Tongue (tissue), 2 donors: Measurements from ENCODE around the gene EREG. TPM values are rescaled to one million over a fixed set of nuclear protein-coding genes. Genes with fewer than 3 reads are reported as not detected.
A peak's percentile ranks its signal among the peaks of the same experiment; 100 is the strongest.
"Not testable (repeated sequence)": the region's sequence is repeated elsewhere in the genome, so short reads cannot be mapped to it uniquely, and the experiment has no call there.

Experiments used
- DNase-seq: peaks from one replicate; pipeline ENCODE4 v3.0.0-alpha.2; 2015
- total RNA-seq: library from RNA; depleted of rRNA; stranded (reverse); fragments of >200 nt; gene quantifications from one replicate; pipeline ENCODE4 v1.2.3, GENCODE V29; 2014

The EREG gene
- 0.72 TPM for total RNA-seq

GRCh38 chr4:74364652-74365491 is at the start of gene EREG:
TSS of gene EREG (plus strand) at chr4:74365145. CDS start at chr4:74365309, 164 bp downstream.
- peak; percentile 42 for DNase-seq

- DNase-seq = no peak
These were observed 49.6 kb upstream of the EREG start for GRCh38 chr4:74315376-74315775.

- DNase-seq = no peak
These were observed 48.5 kb upstream of the EREG start for GRCh38 chr4:74316397-74316796.

GRCh38 chr4:74317616-74318246 is 47.2 kb upstream of the EREG start:
- DNase-seq = no peak

- DNase-seq = no peak
These were observed 46.7 kb upstream of the EREG start for GRCh38 chr4:74318276-74318675.

- DNase-seq = no peak
These were observed 45.5 kb upstream of the EREG start for GRCh38 chr4:74319470-74319869.

- peak; percentile 57 for DNase-seq
These were observed 44.3 kb upstream of the EREG start for GRCh38 chr4:74320559-74321118.

- no peak for DNase-seq
These were observed 42.6 kb upstream of the EREG start for GRCh38 chr4:74322301-74322700.

- no peak for DNase-seq
These were observed 41.3 kb upstream of the EREG start for GRCh38 chr4:74323663-74324062.

- no peak for DNase-seq
These were observed 40.7 kb upstream of the EREG start for GRCh38 chr4:74324262-74324661.

GRCh38 chr4:74325886-74326285 is 39.1 kb upstream of the EREG start:
- DNase-seq = no peak

- DNase-seq = no peak
These were observed 37.2 kb upstream of the EREG start for GRCh38 chr4:74327762-74328161.

- no peak for DNase-seq
These were observed 36.4 kb upstream of the EREG start for GRCh38 chr4:74328501-74328900.

GRCh38 chr4:74329307-74329706 is 35.6 kb upstream of the EREG start:
- DNase-seq = no peak

GRCh38 chr4:74330295-74330750 is 34.6 kb upstream of the EREG start:
- DNase-seq = no peak

- DNase-seq = no peak
These were observed 33.7 kb upstream of the EREG start for GRCh38 chr4:74331252-74331651.

GRCh38 chr4:74331944-74332343 is 33.0 kb upstream of the EREG start:
- no peak for DNase-seq

GRCh38 chr4:74334636-74335035 is 30.3 kb upstream of the EREG start:
- no peak for DNase-seq

- DNase-seq = no peak
These were observed 29.5 kb upstream of the EREG start for GRCh38 chr4:74335341-74336021.

GRCh38 chr4:74338792-74339333 is 26.1 kb upstream of the EREG start:
- no peak for DNase-seq

- no peak for DNase-seq
These were observed 25.4 kb upstream of the EREG start for GRCh38 chr4:74339501-74339900.

GRCh38 chr4:74340421-74340820 is 24.5 kb upstream of the EREG start:
- DNase-seq = not testable (repeated sequence)

GRCh38 chr4:74344031-74344430 is 20.9 kb upstream of the EREG start:
- no peak for DNase-seq
